ENCODE data around the gene SOS1.

SOS1 gene

DNA sequence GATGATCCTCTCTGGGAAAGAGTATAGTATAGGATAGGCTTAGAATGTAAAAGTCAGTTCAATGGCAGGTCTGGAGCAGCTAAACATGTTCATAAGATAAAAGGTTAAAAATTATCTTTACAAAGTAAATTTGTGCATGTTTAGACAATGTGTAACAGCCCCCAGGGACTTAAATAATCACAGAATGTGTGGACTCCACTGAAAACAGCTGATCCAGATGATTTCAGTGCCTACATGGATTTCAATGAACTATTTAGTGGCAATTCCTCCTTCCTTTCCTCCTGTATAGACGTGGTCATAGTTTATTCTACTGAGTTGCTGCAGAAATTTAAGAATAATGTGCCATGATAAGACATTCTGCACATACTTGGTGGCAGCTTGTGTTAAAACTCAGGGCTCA lies 188.3 kb downstream of the SOS1 start:
- no peak for DNase-seq (ENCODE audit: low read depth)
- H3K4me3 ChIP-seq (ENCODE audit: low read depth, low read length) = no peak overlapping the region
- in situ Hi-C loops (cut with HindIII; ENCODE audit: low sequenced_read_pairs) = loop anchor here (25.0 kb wide), 1 partner anchor 305 kb away; the partner anchor contains the start of gene CDKL4
- TF ChIP-seq, protein P1, sequence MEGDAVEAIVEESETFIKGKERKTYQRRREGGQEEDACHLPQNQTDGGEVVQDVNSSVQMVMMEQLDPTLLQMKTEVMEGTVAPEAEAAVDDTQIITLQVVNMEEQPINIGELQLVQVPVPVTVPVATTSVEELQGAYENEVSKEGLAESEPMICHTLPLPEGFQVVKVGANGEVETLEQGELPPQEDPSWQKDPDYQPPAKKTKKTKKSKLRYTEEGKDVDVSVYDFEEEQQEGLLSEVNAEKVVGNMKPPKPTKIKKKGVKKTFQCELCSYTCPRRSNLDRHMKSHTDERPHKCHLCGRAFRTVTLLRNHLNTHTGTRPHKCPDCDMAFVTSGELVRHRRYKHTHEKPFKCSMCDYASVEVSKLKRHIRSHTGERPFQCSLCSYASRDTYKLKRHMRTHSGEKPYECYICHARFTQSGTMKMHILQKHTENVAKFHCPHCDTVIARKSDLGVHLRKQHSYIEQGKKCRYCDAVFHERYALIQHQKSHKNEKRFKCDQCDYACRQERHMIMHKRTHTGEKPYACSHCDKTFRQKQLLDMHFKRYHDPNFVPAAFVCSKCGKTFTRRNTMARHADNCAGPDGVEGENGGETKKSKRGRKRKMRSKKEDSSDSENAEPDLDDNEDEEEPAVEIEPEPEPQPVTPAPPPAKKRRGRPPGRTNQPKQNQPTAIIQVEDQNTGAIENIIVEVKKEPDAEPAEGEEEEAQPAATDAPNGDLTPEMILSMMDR (IDR thresholded peaks at IDR 0.05; ENCODE audit: low read depth, low read length, missing control alignments) = no peak

Measured in astrocyte of the cerebellum (primary cell).